Right ventricle myocardium inferior (tissue), 1 donor: ENCODE results near the gene FAM13B. TPM values are rescaled to one million over a fixed set of nuclear protein-coding genes. Genes with fewer than 3 reads are reported as not detected.
"Not testable (repeated sequence)": the region's sequence is repeated elsewhere in the genome, so short reads cannot be mapped to it uniquely, and the experiment has no call there.

ENCODE experiments used
- ATAC-seq: fragments of 200-7000 bp; cut with Tn5 transposase; one replicate; pipeline ENCODE4 v1.9.1; 2020; ENCODE audit warnings: mild to moderate bottlenecking, moderate library complexity
- DNase-seq: peaks from one replicate; pipeline ENCODE4 v3.0.0; 2021; ENCODE audit errors: missing footprints
- intact Hi-C: fragments of 100-400 bp; cut with DNase I; formaldehyde crosslinking; loops from one replicate; pipeline ENCODE4 v1.11.0; 2022
- long read RNA-seq: library from polyadenylated mRNA; unstranded; transcript quantifications from one replicate; pipeline ENCODE4 v2.0.0, GENCODE V29; 2021
- total RNA-seq: library from RNA; stranded (reverse); fragmentation: NEBNext Ultra II Directional; extraction: Animal tissue kit (Norgen Biotek cat#: 25700); gene quantifications from one replicate; pipeline ENCODE4 v1.2.1, GENCODE V29; 2021
- donor health status: DM: no; HTN: yes; CAD: no; lungs with severe emphysema.

The FAM13B gene
- 22.6 TPM for total RNA-seq
- long read RNA-seq, partial matches to known transcripts = 0 of 2 reads
- long read RNA-seq, other reads (novel, unspliced or antisense) = 2 of 2 reads

- peak; percentile 91 for DNase-seq
- peak; percentile 94 for ATAC-seq
- intact Hi-C loops = loop anchor here (5.0 kb wide), 2 partner anchors 140 to 280 kb away; partner anchors contain the start of gene HNRNPA0
Measured at GRCh38 chr5:138032572-138033385, at the start of gene FAM13B. Gene FAM13B (minus strand): TSS chr5:138033079. CDS start chr5:138019111, 13,968 bp downstream.

GRCh38 chr5:138082033-138082432 is 49.2 kb upstream of the FAM13B start:
- intact Hi-C loops = no loop called here
- DNase-seq (no peak), ATAC-seq (no peak)

GRCh38 chr5:138078006-138078643 is 45.2 kb upstream of the FAM13B start:
- no peak for ATAC-seq
- intact Hi-C loops = no loop called here
- no peak for DNase-seq

- DNase-seq (peak; percentile 75), ATAC-seq (peak; percentile 72)
- intact Hi-C loops = loop anchor here (2.0 kb wide), 1 partner anchor 56 kb away; no protein-coding TSS in a partner anchor
Measured at GRCh38 chr5:138077064-138077696, 44.3 kb upstream of the FAM13B start.

GRCh38 chr5:138070026-138070425 is 37.1 kb upstream of the FAM13B start:
- intact Hi-C loops = not testable (repeated sequence)

GRCh38 chr5:138068742-138069600 is 36.1 kb upstream of the FAM13B start:
- intact Hi-C loops = loop anchor here (1.0 to 2.0 kb wide), 2 partner anchors 33 to 290 kb away; no protein-coding TSS in a partner anchor
- DNase-seq = peak; percentile 81
- peak; percentile 68 for ATAC-seq

More at GRCh38 chr5:138070026-138070425, 37.1 kb upstream of the FAM13B start:
- DNase-seq, ATAC-seq: not testable (repeated sequence)

- intact Hi-C loops = loop anchor here (1.0 to 2.0 kb wide), 2 partner anchors 32 to 289 kb away; no protein-coding TSS in a partner anchor
- DNase-seq (no peak), ATAC-seq (no peak)
Measured at GRCh38 chr5:138067945-138068344, 35.1 kb upstream of the FAM13B start.

- intact Hi-C loops = no loop called here
- ATAC-seq = no peak
Measured at GRCh38 chr5:138065102-138065501, 32.2 kb upstream of the FAM13B start.

GRCh38 chr5:138064526-138064925 is 31.6 kb upstream of the FAM13B start:
- no peak for ATAC-seq
- intact Hi-C loops = no loop called here
- no peak for DNase-seq

More at GRCh38 chr5:138065102-138065501, 32.2 kb upstream of the FAM13B start:
- no peak for DNase-seq

- DNase-seq = no peak
- intact Hi-C loops = no loop called here
- no peak for ATAC-seq
Measured at GRCh38 chr5:138054847-138055558, 22.1 kb upstream of the FAM13B start.

- DNase-seq = no peak
- ATAC-seq = no peak
- intact Hi-C loops = no loop called here
Measured at GRCh38 chr5:138054206-138054605, 21.3 kb upstream of the FAM13B start.

- no peak for DNase-seq
- intact Hi-C loops = no loop called here
- ATAC-seq = no peak
Measured at GRCh38 chr5:138053554-138053953, 20.7 kb upstream of the FAM13B start.

- intact Hi-C loops, ATAC-seq, DNase-seq: not testable (repeated sequence)
Measured at GRCh38 chr5:138052718-138053117, 19.8 kb upstream of the FAM13B start.

GRCh38 chr5:138051441-138052296 is 18.8 kb upstream of the FAM13B start:
- DNase-seq (no peak), ATAC-seq (peak; percentile 78)
- intact Hi-C loops = no loop called here

GRCh38 chr5:138045283-138045682 is 12.4 kb upstream of the FAM13B start:
- intact Hi-C loops, ATAC-seq, DNase-seq: not testable (repeated sequence)

GRCh38 chr5:138038826-138039225 is 5.9 kb upstream of the FAM13B start:
- intact Hi-C loops = no loop called here
- ATAC-seq (no peak), DNase-seq (no peak)
